Fibroblast of lung (primary cell): Measurements from ENCODE around the gene HEPN1. TPM values are rescaled to one million over a fixed set of nuclear protein-coding genes. Genes with fewer than 3 reads are reported as not detected.

ENCODE experiments used
- DNase-seq, 2 donors: peaks; one replicate each; pipeline versions ENCODE4 v3.0.0 to v3.0.0-alpha.2; 2010; ENCODE audit warnings: low read depth in 2 of 2
- H2AFZ ChIP-seq: 2 replicates; pipeline ENCODE4 v1.5.1; 2012; ENCODE audit warnings: low read length, control low read depth, inconsistent platforms
- H3K27ac ChIP-seq: 2 replicates; pipeline ENCODE4 v1.5.1; 2011; ENCODE audit warnings: low read length, control low read depth; ENCODE audit not compliant: insufficient read depth
- H3K27me3 ChIP-seq: 2 replicates; pipeline ENCODE4 v1.5.1; 2011; ENCODE audit warnings: mild to moderate bottlenecking, low read length; ENCODE audit not compliant: control insufficient read depth, insufficient read depth
- H3K36me3 ChIP-seq: 2 replicates; pipeline ENCODE4 v1.5.1; 2011; ENCODE audit warnings: low read length; ENCODE audit not compliant: control insufficient read depth, insufficient read depth
- H3K4me1 ChIP-seq: 2 replicates; pipeline ENCODE4 v1.5.1; 2011; ENCODE audit warnings: low read length; ENCODE audit not compliant: control insufficient read depth, insufficient read depth; ENCODE audit errors: extremely low read depth
- H3K4me2 ChIP-seq: 2 replicates; pipeline ENCODE4 v1.5.1; 2011; ENCODE audit warnings: low read length, control low read depth; ENCODE audit not compliant: insufficient read depth; ENCODE audit errors: extremely low read depth
- H3K4me3 ChIP-seq, 4 experiments: fragments of 200-600 bp in 1 of 4; sonication (generic) in 1 of 4; replicated peaks in 1 of 4; 2 replicates each; pipeline ENCODE4 v1.5.1; 2011 to 2016; ENCODE audit warnings: low read length in 4 of 4, low read depth in 3 of 4, mild to moderate bottlenecking in 3 of 4, control low read depth in 2 of 4, inconsistent platforms in 1 of 4, mixed read lengths in 1 of 4; ENCODE audit not compliant: insufficient read depth in 1 of 4; ENCODE audit errors: control extremely low read depth in 1 of 4
- H3K79me2 ChIP-seq: 2 replicates; pipeline ENCODE4 v1.5.1; 2012; ENCODE audit warnings: mild to moderate bottlenecking, low read length, inconsistent platforms; ENCODE audit not compliant: control insufficient read depth, insufficient read depth
- H3K9ac ChIP-seq: 2 replicates; pipeline ENCODE4 v1.5.1; 2011; ENCODE audit warnings: mild to moderate bottlenecking, low read length, control low read depth; ENCODE audit not compliant: insufficient read depth
- H3K9me3 ChIP-seq: 2 replicates; pipeline ENCODE4 v1.5.1; 2012; ENCODE audit warnings: low read depth, low read length; ENCODE audit not compliant: control insufficient read depth, insufficient read depth
- H4K20me1 ChIP-seq: 2 replicates; pipeline ENCODE4 v1.5.1; 2011; ENCODE audit warnings: low read length; ENCODE audit not compliant: control insufficient read depth, insufficient read depth; ENCODE audit errors: extremely low read depth
- CTCF ChIP-seq, 2 donors: IDR thresholded peaks in 1 of 2; conservative IDR thresholded peaks in 1 of 2; 1 replicate in 1 of 2; 2 replicates in 1 of 2; pipeline ENCODE4 v1.5.1; 2011 to 2012; ENCODE audit warnings: low read length in 2 of 2, control low read depth in 1 of 2, inconsistent platforms in 1 of 2, low read depth in 1 of 2, mild to moderate bottlenecking in 1 of 2
- EZH2 ChIP-seq: IDR thresholded peaks from 2 replicates; pipeline ENCODE4 v1.5.1; 2012; ENCODE audit warnings: low read length, control low read depth, mild to moderate bottlenecking; ENCODE audit errors: missing control alignments
- polyA plus RNA-seq, 2 donors: library from polyadenylated mRNA; depleted of rRNA in 1 of 2; stranded (reverse) in 1 of 2; unstranded in 1 of 2; fragments of >200 nt; gene quantifications; 2 replicates each; pipeline ENCODE4 v1.2.1, GENCODE V29; 2011 to 2012; ENCODE audit warnings: missing spikeins in 1 of 2
- total RNA-seq: library from RNA; depleted of rRNA; stranded (reverse); fragments of >200 nt; gene quantifications from 2 replicates; pipeline ENCODE4 v1.2.1, GENCODE V29; 2014

HEPN1 gene
- total and polyA plus RNA-seq, 2 donors (not counting 1 experiment from before 2014, with no cell fraction given), result not detected

GRCh38 chr11:124902616-124903015 is 16.4 kb upstream of the HEPN1 start:
- H3K27ac ChIP-seq, result no peak overlapping the region
- no peak overlapping the region for H3K4me2 ChIP-seq
- no peak for TF ChIP-seq EZH2
- no peak for TF ChIP-seq CTCF (conservative IDR thresholded peaks at IDR 0.05 in 1 of 2, IDR thresholded peaks at IDR 0.05 in 1 of 2; ENCODE audit: low read depth in 1 of 2, low read length in 2 of 2)
- no peaks in the 10 kb centered on the region for H3K27me3 ChIP-seq
- H3K36me3 ChIP-seq, result no peaks in the 10 kb centered on the region
- no peak overlapping the region for H2AFZ ChIP-seq
- no peaks in the 10 kb centered on the region for H3K79me2 ChIP-seq
- H3K4me3 ChIP-seq, result no peak overlapping the region
- no peaks in the 10 kb centered on the region for H3K9me3 ChIP-seq
- peak in 1 of 2 donors; percentile 31 for DNase-seq
- H3K9ac ChIP-seq, result no peak overlapping the region
- H4K20me1 ChIP-seq, result no peaks in the 10 kb centered on the region
- peaks cover 32% of the 10 kb centered on the region for H3K4me1 ChIP-seq

GRCh38 chr11:124915541-124916369 is 3.3 kb upstream of the HEPN1 start:
- no peaks in the 10 kb centered on the region for H4K20me1 ChIP-seq
- H2AFZ ChIP-seq, result no peak overlapping the region
- peak; percentile 42 to 58 for DNase-seq
- H3K79me2 ChIP-seq, result no peaks in the 10 kb centered on the region
- H3K27me3 ChIP-seq, result no peaks in the 10 kb centered on the region
- H3K36me3 ChIP-seq, result no peaks in the 10 kb centered on the region
- H3K9ac ChIP-seq, result no peak overlapping the region
- no peak overlapping the region for H3K4me3 ChIP-seq
- H3K4me2 ChIP-seq, result peak overlapping the region; percentile 11
- no peak for TF ChIP-seq CTCF (conservative IDR thresholded peaks at IDR 0.05 in 1 of 2, IDR thresholded peaks at IDR 0.05 in 1 of 2; ENCODE audit: low read depth in 1 of 2, low read length in 2 of 2)
- no peak for TF ChIP-seq EZH2
- H3K9me3 ChIP-seq, result no peaks in the 10 kb centered on the region
- H3K27ac ChIP-seq, result peak overlapping the region; percentile 50
- peaks cover 14% of the 10 kb centered on the region for H3K4me1 ChIP-seq

- Histone ChIP-seq H3K27me3 (no peaks in the 10 kb centered on the region), H3K4me2 (no peak overlapping the region), H3K27ac (peak overlapping the region; percentile 50), H2AFZ (no peak overlapping the region), H3K36me3 (no peaks in the 10 kb centered on the region), H3K4me1 (peaks cover 18% of the 10 kb centered on the region), H3K9me3 (no peaks in the 10 kb centered on the region), H3K9ac (no peak overlapping the region), H3K79me2 (no peaks in the 10 kb centered on the region), H3K4me3 (no peak overlapping the region), H4K20me1 (no peaks in the 10 kb centered on the region)
- no peak for DNase-seq
- TF ChIP-seq CTCF (conservative IDR thresholded peaks at IDR 0.05 in 1 of 2, IDR thresholded peaks at IDR 0.05 in 1 of 2; ENCODE audit: low read depth in 1 of 2, low read length in 2 of 2) (no peak), EZH2 (no peak)
These were observed 2.7 kb upstream of the HEPN1 start for GRCh38 chr11:124916370-124916710.
